CD4-positive, alpha-beta T cell treated with Interleukin-12 subunit alpha and Interleukin-12 subunit beta, for 1 hour (primary cell): ENCODE results near the gene RUNDC3A.
"Not testable (repeated sequence)": the region's sequence is repeated elsewhere in the genome, so short reads cannot be mapped to it uniquely, and the experiment has no call there.

Source experiments
- DNase-seq: peaks from one replicate; pipeline ENCODE4 v3.0.0-alpha.2; 2020

Gene RUNDC3A

GRCh38 chr17:44346064-44346844 lies 37.9 kb downstream of the RUNDC3A start:
- DNase-seq, result no peak

- DNase-seq, result not testable (repeated sequence)
These were observed 39.0 kb downstream of the RUNDC3A start for GRCh38 chr17:44347206-44348055.

- peak; percentile 21 for DNase-seq
These were observed 40.0 kb downstream of the RUNDC3A start for GRCh38 chr17:44348234-44348987.

- no peak for DNase-seq
These were observed 40.6 kb downstream of the RUNDC3A start for GRCh38 chr17:44348988-44349364.

- DNase-seq, result no peak
These were observed 41.2 kb downstream of the RUNDC3A start for GRCh38 chr17:44349553-44350070.

GRCh38 chr17:44350733-44351226 lies 42.4 kb downstream of the RUNDC3A start:
- DNase-seq, result peak; percentile 79

GRCh38 chr17:44351464-44351863 lies 43.1 kb downstream of the RUNDC3A start:
- no peak for DNase-seq

GRCh38 chr17:44351961-44352827 lies 43.8 kb downstream of the RUNDC3A start:
- no peak for DNase-seq

GRCh38 chr17:44352828-44353671 lies 44.6 kb downstream of the RUNDC3A start:
- DNase-seq, result no peak

GRCh38 chr17:44353672-44354331 lies 45.4 kb downstream of the RUNDC3A start:
- peak; percentile 21 for DNase-seq

- peak; percentile 65 for DNase-seq
These were observed 46.5 kb downstream of the RUNDC3A start for GRCh38 chr17:44354582-44355561.

GRCh38 chr17:44355642-44356099 lies 47.3 kb downstream of the RUNDC3A start:
- no peak for DNase-seq

GRCh38 chr17:44356241-44356640 lies 47.8 kb downstream of the RUNDC3A start:
- DNase-seq, result no peak

- DNase-seq, result no peak
These were observed 49.7 kb downstream of the RUNDC3A start for GRCh38 chr17:44358066-44358465.

- DNase-seq, result no peak
These were observed 50.6 kb downstream of the RUNDC3A start for GRCh38 chr17:44359006-44359405.

- DNase-seq, result no peak
These were observed 51.2 kb downstream of the RUNDC3A start for GRCh38 chr17:44359458-44360143.

GRCh38 chr17:44360144-44360533 lies 51.7 kb downstream of the RUNDC3A start:
- DNase-seq, result no peak

GRCh38 chr17:44360826-44361225 lies 52.4 kb downstream of the RUNDC3A start:
- no peak for DNase-seq
